NCI-H1436 treated with DMSO at 0.1 percent for 48 hours (cell line): ENCODE results near the gene TNFRSF11A.

Experiments
- DNase-seq: peaks from one replicate; lab custom pipeline; 2025; lab: John Stamatoyannopoulos, UW

The TNFRSF11A gene

DNA sequence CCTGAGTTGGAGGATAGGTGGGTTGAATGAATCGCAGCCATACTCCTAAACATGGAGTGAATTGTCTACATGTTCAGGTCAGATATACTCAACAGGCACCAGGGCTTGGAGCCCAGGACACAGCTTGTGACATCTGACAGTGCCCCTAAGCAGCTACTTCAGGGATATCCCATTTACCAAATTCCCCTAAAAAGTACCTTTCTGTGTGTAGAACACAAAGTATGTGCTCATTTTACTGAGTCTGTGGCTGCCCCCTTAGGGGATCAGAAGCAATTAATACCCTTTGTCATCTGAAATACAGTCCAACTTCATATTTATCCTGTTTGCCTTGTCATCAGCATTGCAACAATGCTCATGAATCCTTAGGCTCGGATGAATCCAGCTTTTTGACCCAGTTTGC is 20.8 kb downstream of the TNFRSF11A start:
- DNase-seq, result no peak

DNA sequence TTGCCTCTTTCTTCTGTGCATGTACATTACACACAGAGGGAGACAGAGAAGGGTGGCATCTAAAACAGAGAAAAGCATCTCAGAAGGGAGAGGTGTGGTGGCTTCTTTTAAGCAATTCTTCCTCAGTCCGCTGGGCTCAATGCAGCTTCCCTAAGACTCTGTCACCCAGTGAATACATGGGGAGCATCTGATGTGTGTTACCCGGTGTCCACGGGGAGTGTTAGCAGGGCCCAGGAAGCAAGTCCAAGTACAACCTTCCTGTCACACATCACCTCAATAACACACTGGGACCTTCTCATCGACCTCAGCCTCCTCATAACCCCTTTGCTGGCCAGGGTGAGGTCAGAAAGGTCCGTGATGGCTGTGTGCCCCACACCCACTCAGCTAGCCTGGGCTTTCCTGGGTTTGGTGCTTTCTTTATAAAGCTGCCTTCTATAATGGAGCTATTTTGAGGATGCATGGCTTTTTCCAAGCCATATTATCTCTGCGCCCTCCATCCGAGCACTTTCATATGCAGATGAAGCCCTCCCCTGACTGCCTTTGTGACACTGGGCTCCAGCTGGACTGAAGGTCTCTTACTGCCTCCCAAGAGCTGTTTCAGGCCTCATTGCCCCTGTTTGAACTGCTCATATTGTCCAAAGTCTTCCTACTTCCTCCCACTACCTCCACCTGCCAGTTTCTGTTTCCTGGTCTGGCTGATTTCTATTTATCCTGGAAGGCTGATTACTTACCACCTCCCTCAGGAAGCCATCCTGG is 21.4 kb downstream of the TNFRSF11A start:
- no peak for DNase-seq

- no peak for DNase-seq
Measured at GRCh38 chr18:62347089-62347506, 22.0 kb downstream of the TNFRSF11A start.

DNA sequence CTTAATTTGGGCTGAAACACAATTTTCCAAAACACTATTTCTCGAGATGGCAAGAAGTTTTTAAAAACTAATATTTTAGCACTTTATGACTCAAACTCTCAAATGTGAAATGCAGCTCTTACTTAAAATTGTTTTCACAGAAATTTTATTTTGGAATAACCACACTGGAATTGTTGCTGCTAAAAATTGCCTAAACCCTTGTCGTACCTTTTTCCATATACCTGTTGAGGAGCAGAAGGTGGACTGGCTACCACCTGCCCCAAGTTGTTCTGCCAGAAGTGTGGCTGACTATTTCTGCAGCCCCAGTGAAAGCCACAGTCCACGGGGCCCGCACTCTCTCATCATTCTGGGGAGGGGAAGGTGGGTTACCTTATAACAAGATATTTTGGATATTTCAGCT is 23.4 kb downstream of the TNFRSF11A start:
- no peak for DNase-seq

DNA sequence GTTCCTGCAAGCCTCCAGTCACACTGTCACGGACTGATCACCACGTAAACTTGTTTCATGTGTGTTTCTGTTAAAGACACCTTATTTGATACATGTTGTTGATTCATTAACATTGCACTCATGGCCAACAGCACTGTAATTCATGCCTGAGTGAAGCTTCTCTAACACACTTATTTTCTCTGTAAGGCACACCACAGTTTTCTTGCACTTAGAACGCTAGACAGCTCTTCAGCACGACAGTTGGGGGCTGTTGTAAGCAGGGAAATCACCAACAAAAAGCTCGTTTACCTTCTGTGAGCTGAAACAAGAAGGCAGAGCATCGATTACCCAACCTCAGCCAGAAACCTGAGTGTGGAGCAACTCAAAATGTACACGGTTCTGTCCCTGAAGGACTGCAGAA is 28.1 kb downstream of the TNFRSF11A start:
- DNase-seq, result no peak

DNA sequence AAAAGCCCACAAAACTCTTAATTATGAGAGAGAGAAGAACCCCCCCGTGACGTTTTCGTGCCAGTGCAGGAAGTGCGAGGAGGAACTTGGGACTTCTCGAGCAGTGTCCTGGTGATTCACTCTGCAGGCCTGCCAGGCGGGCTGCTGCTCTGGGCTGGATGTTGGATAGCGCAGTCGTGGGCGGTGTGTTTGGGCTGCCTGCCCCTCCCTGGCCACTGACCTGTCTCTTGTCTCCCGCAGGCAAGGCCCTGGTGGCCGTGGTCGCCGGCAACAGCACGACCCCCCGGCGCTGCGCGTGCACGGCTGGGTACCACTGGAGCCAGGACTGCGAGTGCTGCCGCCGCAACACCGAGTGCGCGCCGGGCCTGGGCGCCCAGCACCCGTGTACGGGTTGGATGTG is 29.0 kb downstream of the TNFRSF11A start:
- no peak for DNase-seq

GRCh38 chr18:62357079-62357719 is 32.1 kb downstream of the TNFRSF11A start:
- DNase-seq, result no peak

DNA sequence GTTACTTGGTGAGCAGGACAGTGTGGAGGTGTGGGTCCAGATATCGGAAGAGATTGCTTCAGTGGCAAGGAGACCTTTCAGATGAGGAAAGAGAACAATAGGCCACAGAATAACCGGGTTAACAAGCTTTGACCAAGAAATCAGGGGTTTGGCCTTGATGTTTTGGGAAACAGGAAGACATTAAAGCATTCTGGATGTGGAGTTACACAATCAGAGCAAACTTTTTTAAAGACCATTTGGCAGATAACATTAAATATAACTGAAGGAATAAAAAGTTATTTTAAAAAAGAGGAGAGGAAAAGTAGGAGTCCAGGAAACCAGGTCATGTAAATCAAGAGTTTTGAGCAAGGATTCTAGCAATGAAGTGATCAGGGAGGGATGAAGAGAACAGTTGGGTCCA is 35.7 kb downstream of the TNFRSF11A start:
- no peak for DNase-seq

DNA sequence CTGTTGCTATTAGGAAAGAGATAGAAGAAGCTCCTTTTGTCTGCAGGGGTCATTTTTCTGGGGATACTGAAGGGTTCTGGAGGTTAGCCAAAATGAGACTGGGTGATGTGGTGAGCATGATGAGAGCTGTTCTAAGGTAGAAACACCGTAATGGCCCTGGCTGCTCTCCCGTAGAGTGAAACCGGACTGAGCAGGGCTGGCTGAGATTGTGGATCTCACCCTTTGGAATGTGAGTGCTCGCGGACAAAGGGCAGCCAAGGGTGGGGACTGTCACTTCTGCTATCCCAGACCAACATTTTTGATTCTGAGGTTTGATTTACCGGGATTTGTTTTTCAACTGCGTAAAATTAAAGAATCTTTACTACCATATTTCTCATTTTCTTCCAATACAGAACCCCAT is 36.2 kb downstream of the TNFRSF11A start:
- no peak for DNase-seq

DNA sequence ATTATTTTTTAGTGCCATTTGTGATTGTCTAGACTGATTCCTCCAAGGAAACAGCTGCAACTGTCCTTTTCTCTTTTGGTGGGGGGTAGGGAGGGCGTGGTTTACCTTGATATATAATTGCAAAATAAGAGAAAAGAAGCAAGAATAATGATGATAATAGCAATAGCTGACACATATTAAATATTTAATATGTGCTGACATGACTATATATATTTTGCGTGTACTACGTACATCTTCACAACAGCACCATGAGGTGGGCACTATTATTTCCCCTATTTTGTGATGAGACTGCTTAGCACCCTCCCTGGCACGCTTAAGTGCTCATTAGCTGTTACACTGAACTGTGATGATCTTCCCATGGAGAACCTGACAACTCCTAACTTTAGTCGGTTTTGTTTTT is 39.4 kb downstream of the TNFRSF11A start:
- no peak for DNase-seq

GRCh38 chr18:62365420-62365819 is 40.3 kb downstream of the TNFRSF11A start:
- no peak for DNase-seq

DNA sequence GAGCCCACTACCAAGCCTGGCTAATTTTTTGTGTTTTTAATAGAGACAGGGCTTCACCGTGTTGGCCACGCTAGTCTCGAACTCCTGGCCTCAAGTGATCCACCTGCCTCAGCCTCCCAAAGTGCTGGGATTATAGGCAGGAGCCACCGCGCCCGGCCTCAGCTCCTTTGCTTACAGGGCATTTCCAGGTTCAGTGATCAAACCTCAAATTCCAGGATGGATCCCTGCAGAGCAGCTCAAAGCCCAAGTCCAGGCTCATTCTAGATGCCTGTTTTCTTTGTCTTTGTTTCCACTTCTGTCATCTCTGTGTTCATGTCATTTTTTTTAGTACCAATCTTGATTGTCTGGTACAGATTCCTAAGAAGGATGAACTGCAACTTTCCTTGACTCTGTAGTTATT is 41.9 kb downstream of the TNFRSF11A start:
- no peak for DNase-seq

DNA sequence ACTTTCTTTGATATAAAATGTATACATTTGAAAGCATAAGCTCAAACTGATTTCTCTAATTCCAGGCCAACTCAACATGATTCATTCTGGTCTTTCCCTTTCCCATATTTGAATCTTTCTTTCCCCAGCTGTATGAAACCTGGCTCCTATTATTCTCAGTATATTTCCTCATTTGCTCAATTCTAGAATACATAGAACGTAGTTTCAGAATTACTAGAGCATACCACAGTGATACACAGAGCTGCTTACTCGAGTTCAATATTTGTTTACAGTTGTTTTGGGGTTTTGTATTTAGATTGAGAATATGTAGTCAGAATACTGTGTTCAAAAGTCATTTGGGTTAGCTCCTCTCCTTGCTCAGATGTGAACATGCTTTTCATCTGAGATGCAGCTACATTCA is 43.0 kb downstream of the TNFRSF11A start:
- DNase-seq, result no peak

- no peak for DNase-seq
Measured at GRCh38 chr18:62369129-62369644, 44.1 kb downstream of the TNFRSF11A start.

GRCh38 chr18:62370366-62370765 is 45.3 kb downstream of the TNFRSF11A start:
- no peak for DNase-seq

DNA sequence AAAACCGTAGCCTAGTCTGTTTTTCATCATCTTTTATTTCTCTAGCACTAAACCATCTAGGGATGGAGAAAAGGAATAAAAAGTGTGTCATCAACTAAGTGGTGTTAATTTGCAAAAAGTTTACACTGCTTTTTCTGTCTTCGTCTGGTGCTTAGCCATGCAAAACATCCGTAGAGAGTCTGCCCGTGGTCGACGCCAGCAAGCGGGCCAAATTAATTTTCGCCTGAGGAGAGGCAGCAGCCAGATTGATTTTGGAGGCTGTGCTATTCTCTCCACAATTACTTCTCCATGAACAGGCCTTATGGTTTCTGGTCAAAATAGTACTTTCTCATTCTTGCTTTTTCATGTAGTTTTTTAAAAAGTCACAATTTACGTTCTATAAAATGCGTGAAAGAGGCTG is 46.3 kb downstream of the TNFRSF11A start:
- DNase-seq, result no peak

- DNase-seq, result peak; percentile 80
Measured at GRCh38 chr18:62372156-62372555, 47.0 kb downstream of the TNFRSF11A start.

DNA sequence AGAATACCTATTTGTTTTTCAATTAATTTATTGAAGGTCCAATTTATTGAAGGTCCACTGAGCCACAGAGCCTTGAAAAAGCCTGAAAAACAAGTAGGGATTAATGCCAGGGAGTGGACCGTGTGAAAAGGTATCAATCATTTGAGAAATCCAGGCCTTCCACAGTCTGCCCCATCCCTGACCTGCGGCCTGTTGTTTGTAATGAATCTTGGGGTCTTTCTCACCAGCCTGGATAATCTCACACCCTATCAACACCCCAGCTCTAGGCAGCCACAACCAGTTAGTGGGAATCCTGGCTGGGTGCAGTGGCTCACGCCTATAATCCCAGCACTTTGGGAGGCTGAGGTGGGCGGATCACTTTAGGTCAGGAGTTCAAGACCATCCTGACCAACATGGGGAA is 47.8 kb downstream of the TNFRSF11A start:
- no peak for DNase-seq

DNA sequence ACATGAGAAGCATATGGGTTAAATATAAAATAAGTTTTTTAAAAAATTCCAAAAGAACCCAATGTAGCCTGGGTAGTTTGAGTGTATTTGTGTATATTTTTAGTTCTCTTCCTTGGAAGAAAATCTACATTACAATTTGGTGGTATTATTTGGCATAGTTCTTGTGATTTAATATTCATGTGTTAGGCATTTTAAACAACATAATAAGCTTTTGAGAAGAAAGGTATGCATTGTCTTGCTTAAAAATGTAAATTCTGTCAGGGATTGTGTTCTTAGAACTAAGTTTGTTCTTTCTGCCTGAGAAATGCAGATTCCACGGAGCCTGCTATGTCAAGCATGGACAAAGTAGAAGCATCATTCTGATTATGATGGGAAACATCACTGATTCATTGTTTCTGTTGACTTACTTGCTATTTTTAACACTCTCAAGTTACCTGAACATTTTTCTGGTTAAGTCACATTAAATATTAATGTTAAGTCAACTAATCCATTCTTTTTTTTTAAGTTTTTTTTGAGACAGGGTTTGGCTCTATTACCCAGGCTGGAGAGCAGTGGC is 49.4 kb downstream of the TNFRSF11A start:
- no peak for DNase-seq

- no peak for DNase-seq
Measured at GRCh38 chr18:62377131-62377807, 52.2 kb downstream of the TNFRSF11A start.

DNA sequence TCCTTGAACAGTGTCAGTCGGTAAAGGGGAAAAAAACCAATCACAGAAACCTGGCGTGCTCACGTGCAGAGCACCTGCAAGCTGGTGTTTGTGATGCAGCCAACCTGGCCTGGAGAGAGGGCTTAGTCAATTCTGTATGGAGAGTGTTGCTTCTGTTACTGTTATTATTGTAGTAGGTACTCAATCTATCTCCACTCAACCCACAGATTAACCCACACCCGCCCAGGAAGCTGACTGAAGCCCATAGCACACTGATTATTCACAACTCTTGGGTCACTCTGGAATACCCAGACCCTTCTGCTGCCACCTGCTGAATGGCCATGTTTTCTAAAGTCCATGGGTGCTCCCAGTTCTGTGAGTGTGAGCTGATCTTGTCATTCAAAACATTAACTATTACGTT is 53.9 kb downstream of the TNFRSF11A start:
- DNase-seq, result no peak

- DNase-seq, result no peak
Measured at GRCh38 chr18:62381373-62381772, 56.3 kb downstream of the TNFRSF11A start.

DNA sequence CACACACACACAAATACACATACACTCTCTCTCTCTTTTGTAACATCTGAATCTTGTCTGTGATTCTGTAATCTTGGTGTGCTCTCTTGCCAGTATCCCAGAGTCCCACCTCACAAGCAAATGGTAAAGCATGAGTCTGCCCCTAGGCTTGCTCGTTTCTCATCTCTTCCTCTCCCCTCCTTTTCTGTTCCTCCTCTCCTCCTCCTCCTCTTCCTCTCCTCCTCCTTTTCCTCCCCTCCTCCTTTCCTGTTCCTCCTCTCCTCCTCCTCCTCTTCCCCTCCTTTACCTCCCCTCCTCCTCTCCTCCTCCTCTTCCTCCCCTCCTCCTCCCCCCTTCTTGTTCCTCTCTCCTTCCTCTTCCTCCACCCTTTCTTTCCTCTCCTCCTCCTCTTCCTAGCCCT is 59.0 kb downstream of the TNFRSF11A start:
- DNase-seq, result no peak
